LNCAP (cell line): ENCODE measurements around the gene IWS1.

ENCODE experiments used
- CTCF ChIP-seq: fragments of 450-650 bp; IDR thresholded peaks from 2 replicates; pipeline ENCODE4 v1.5.1; 2017; ENCODE audit warnings: mild to moderate bottlenecking

Gene IWS1

GRCh38 chr2:127530245-127531140 is 4.2 kb upstream of the IWS1 start:
- TF ChIP-seq CTCF, result no peak

GRCh38 chr2:127528487-127528886 is 2.2 kb upstream of the IWS1 start:
- TF ChIP-seq CTCF, result no peak

GRCh38 chr2:127527001-127527804 is 914 bp upstream of the IWS1 start:
- no peak for TF ChIP-seq CTCF

GRCh38 chr2:127525691-127526131 is 578 bp downstream of the IWS1 start:
- no peak for TF ChIP-seq CTCF

- TF ChIP-seq CTCF, result no peak
Measured at GRCh38 chr2:127523269-127523939, 2.9 kb downstream of the IWS1 start.

- no peak for TF ChIP-seq CTCF
Measured at GRCh38 chr2:127520424-127520823, 5.9 kb downstream of the IWS1 start.

GRCh38 chr2:127517465-127517864 is 8.8 kb downstream of the IWS1 start:
- TF ChIP-seq CTCF, result no peak
